HEK293T (cell line): ENCODE measurements around the gene GNB1L.

Experiments
- BHLHE40 ChIP-seq: fragments of 450-650 bp; IDR thresholded peaks from 2 replicates; pipeline ENCODE4 v1.6.1; 2016; ENCODE audit warnings: mild to moderate bottlenecking, moderate library complexity, borderline replicate concordance
- FOXA1 ChIP-seq: fragments of 450-650 bp; IDR thresholded peaks from 2 replicates; pipeline ENCODE4 v1.6.1; 2016; ENCODE audit warnings: mild to moderate bottlenecking
- FOXK2 ChIP-seq: fragments of 450-650 bp; IDR thresholded peaks from 2 replicates; pipeline ENCODE4 v1.6.1; 2016; ENCODE audit warnings: mild to moderate bottlenecking
- FOXM1 ChIP-seq: fragments of 450-650 bp; IDR thresholded peaks from 2 replicates; pipeline ENCODE4 v1.6.1; 2017; ENCODE audit warnings: mild to moderate bottlenecking, borderline replicate concordance
- NFRKB ChIP-seq: fragments of 450-650 bp; IDR thresholded peaks from 2 replicates; pipeline ENCODE4 v1.6.1; 2016; ENCODE audit warnings: mild to moderate bottlenecking, moderate library complexity
- SP1 ChIP-seq: fragments of 450-650 bp; IDR thresholded peaks from 2 replicates; pipeline ENCODE4 v1.6.1; 2017
- SUZ12 ChIP-seq: fragments of 450-650 bp; IDR thresholded peaks from 2 replicates; pipeline ENCODE4 v1.6.1; 2016; ENCODE audit warnings: mild to moderate bottlenecking
- TARDBP ChIP-seq: fragments of 450-650 bp; IDR thresholded peaks from 2 replicates; pipeline ENCODE4 v1.6.1; 2016
- TF ChIP-seq, protein P1 (sequence below): fragments of 450-650 bp; IDR thresholded peaks from 2 replicates; pipeline ENCODE4 v1.6.1; 2016

GRCh38 chr22:19786264-19786585 lies 68.4 kb downstream of the GNB1L start:
- TF ChIP-seq SP1 (no peak), TARDBP (no peak), FOXM1 (no peak), FOXK2 (no peak), SUZ12 (no peak), NFRKB (no peak), BHLHE40 (no peak), FOXA1 (no peak)
- TF ChIP-seq, protein P1, sequence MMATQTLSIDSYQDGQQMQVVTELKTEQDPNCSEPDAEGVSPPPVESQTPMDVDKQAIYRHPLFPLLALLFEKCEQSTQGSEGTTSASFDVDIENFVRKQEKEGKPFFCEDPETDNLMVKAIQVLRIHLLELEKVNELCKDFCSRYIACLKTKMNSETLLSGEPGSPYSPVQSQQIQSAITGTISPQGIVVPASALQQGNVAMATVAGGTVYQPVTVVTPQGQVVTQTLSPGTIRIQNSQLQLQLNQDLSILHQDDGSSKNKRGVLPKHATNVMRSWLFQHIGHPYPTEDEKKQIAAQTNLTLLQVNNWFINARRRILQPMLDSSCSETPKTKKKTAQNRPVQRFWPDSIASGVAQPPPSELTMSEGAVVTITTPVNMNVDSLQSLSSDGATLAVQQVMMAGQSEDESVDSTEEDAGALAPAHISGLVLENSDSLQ: no peak
